ENCODE measurements around the gene FABP3.

The FABP3 gene

DNA sequence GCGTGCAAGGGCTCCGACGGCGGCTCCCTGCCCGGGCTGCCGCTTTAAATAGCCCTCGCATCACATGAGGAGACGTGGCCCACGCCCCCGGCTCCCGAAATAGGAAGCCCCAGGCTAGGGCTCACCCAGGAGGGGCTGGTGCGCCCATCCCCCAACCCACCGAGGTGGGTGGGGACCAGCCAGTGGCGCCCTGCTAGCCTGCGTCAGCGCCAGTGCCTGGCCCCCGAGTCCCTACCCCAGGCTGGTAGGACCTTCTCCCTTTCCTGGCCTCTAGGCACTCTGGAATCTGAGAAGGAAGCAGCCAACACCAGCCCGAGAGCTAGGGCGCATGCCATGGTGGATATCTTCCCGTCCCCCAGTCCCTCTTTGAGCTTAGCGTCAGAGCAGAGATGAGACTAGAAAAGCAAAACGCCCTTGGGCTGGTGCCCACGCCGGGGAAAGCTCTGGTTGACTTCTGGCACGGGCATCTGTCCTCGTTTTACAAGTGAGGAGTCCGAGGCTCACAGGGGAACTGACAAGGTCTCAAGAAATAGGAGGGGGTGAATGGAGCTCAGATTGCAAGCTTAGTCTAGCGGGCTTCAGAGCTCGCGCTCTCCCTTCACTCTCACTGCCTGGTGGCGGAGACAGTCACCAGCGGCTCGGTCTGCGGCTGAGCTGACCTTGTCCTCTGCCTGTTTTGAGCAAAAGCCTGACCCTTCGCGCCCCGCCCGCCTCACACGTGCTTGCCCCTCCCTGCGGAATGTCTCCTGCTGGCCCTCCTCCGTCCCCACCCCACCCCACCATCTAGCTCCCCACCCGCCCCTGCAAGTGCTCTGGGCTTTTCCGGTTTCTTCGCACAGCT, at the start of gene FABP3:
Gene FABP3 (minus strand): TSS at position 21 of the 841 bp plus-strand sequence. CDS start 62 bp downstream, outside the sequence.
- peak; percentile 19 to 33 for DNase-seq

DNA sequence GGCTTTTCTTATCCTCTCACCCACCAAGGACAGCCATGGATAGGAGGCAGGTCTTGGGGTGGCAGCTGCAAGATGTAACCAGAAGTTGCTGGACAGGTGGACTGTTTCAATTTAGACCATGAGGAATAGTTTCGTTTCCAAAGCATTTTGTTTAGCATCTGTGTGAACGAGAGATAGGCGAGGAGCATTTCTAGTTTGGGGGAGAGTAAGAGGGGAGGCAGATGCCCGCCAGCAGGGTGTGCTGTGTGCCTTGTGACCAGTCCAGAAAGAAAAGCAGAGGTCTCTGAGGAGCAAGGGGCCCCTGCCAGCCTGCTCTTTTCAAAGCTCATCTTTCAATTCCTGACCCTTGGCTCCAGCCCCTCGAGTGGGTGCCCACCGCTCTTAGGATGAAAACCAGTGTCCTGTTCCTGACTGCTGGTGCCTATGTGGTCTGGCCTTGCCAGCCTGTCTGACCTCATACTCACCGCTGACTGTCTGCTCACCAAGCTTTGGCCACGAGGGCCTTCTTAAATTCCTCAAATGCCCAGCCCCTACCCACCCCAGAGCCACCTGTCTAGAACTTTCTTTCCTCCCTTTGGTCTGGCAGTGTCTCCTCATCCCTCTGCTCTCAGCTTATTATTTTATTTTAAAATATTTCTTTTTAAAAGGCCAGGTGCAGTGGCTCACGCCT, 48.6 kb upstream of the FABP3 start:
- no peak for DNase-seq

GRCh38 chr1:31420716-31421115, 47.8 kb upstream of the FABP3 start:
- no peak for DNase-seq

GRCh38 chr1:31418626-31419323, 45.9 kb upstream of the FABP3 start:
- DNase-seq = no peak

DNA sequence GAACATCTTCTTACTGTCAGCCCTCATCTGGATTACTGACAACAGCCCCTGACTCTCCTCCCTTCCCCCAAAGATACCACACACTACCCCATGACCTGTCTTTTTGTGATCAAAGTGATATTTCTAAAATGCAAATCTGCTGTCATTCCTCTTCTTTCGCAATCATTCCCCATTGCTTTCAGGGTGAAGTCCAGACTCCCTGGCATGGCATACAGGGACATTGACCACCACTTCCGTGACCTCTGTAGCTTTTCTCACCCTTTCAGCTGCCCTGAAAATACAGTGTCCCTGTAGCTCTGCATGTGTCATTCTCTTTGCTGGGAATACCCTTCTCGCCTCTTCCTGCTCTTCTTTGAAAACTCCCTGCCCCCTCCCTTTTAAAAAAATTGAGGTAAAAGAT, 44.3 kb upstream of the FABP3 start:
- DNase-seq = no peak

GRCh38 chr1:31416101-31416736, 43.3 kb upstream of the FABP3 start:
- no peak for DNase-seq

GRCh38 chr1:31415658-31416057, 42.8 kb upstream of the FABP3 start:
- no peak for DNase-seq

DNA sequence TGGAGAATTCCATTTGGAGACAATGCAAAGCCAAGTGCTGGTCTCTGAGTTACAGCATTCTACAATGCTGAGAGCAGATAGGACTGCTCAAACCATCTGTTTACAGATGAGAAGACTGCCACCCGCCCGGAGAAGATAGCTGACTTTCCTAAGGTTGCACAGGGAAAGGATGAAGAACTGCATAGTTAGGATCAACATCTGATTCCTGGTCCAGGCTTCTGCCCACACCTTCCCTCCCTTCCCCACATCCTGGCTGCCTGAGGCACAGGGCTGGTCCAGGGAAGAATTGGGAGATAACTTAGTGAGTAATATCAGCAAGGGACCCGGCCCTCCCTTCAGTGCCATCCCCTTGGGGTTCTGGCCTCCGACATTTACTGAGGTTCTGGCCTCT, 42.1 kb upstream of the FABP3 start:
- no peak for DNase-seq

GRCh38 chr1:31413405-31414001, 40.6 kb upstream of the FABP3 start:
- DNase-seq = peak; percentile 26 to 30

- DNase-seq = peak in 1 of 2 donors; percentile 17
Measured at GRCh38 chr1:31412732-31413404, 40.0 kb upstream of the FABP3 start, which contains the start of gene SERINC2. SERINC2 (plus strand) TSS chr1:31413213; CDS start chr1:31413266, 53 bp downstream.

DNA sequence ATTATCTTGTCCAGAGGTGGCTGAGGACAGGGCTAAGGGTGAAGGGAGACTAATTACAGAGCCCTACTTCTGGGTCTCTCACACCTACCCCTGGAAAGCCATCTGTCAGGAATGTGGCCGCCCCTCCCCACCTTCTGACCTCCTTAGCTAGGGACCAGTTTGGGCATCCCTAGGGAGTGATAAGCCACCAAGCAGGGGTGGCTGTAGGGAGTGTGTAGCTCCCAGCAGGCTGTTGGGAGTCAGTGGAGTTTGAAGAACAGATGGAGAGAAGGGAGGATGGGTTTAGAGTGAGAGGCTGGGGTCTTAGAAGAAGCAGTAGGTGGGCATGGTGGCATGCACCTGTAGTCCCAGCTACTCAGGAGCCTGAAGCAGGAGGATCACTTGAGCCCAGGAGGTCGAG, 39.3 kb upstream of the FABP3 start:
- DNase-seq = no peak

GRCh38 chr1:31410871-31411270, 38.0 kb upstream of the FABP3 start:
- DNase-seq = no peak

DNA sequence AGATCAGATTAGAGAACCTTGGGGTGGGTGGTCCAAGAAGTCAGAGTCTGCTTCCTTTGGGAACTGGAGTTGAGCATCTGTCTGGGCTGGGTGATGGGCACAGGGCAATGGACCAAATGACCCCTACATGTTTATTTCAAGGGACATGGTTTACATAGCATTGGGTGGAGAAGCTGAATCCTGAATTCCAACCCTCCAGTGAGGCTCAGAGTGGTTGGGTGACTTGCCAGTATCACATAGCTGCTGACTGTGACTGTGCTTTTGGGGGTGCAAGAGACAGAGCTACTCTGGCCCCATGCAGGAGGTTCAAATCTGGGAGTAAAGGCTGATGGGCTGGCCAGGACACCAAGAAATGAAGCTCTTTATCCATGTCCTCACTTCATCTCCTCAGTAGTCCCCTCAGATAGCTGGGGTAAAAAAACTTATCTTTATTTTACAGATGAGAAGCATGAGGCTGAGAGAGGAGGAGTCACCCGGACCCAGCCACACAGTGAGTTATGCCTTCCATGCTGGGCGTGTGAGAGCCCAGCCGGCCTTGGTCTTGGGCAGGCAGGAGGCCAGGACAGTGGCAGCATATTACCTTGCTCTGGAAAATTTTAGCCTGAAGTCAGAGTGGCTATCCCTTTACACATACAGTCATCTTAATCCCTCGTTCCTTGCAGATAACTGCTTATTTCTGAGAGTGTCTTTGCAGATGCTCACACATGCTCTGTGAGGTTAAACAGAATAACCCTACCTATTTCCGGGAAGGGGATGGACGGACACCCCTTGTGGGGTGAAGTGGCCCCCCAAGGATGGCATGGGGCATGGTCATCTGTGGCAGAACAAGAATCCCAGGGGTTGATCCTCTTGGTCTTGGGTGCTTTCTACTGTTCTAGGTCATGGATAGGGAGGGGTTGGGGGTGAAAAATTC, 37.3 kb upstream of the FABP3 start:
- no peak for DNase-seq

DNA sequence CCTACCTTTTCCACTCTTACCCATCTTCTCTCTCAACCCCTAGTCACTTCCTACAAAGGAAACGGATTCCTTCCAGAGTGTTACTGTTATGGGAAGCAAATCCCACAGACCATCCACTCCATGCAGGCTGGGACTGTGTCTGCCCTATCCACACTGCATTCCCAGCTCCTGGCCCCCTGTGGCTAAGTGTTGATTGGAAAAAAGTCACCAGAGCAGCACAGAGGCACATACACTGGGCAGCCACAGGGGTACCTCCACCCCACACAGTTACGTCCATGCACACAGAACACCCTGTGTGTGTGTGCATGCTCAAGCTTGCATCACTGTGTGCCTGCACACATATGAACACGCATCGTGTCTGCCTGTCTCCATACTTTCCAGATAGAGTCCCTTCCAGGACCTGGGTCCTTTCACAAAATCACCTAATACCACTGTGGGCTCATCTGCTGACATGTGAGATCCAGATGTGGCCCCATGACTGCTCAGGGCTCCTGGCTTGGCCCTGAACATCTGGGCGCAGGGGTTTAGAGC, 36.0 kb upstream of the FABP3 start:
- DNase-seq = no peak

GRCh38 chr1:31407029-31407626, 34.3 kb upstream of the FABP3 start:
- no peak for DNase-seq

DNA sequence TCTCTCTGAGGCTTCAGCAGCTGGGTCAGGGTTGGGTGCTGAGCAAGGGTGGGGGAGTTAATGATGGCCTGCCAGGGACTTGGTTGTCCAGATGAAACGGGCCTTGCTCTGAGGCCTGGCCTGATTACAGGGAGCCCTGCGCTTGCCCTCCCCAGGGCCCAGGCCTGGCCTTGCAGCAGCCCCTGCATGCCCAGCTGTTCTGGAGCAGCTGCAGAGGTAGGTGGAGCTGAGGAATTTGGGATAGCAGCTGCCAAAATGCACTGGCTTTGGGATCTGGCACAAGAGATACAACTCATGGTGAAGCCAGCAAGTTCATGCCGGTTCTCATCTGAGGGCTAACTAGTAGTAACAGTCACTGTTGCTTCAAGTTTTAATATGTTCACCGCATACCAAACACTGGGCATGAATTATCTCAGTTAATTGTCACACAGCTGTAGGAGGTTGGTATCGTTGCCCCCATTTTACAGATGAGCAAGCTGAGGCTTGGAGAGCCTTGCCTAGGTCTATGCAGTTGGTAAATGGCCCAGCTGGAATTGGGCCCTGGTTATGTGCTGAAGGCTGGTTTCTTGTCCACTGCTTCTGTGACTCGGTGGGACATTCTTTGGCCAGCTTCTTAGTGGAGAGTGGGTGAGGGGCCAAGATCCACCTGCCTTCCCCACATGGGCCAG, 32.8 kb upstream of the FABP3 start:
- DNase-seq = no peak

GRCh38 chr1:31401241-31401640, 28.4 kb upstream of the FABP3 start:
- DNase-seq = no peak

- no peak for DNase-seq
Measured at GRCh38 chr1:31400393-31400792, 27.5 kb upstream of the FABP3 start.

- DNase-seq = no peak
Measured at GRCh38 chr1:31399976-31400375, 27.1 kb upstream of the FABP3 start.

- DNase-seq = no peak
Measured at GRCh38 chr1:31398246-31398645, 25.4 kb upstream of the FABP3 start.

Measured in stimulated activated CD4-positive, alpha-beta T cell treated with anti-CD3 and anti-CD28 coated beads, Interleukin-2, amount 100 ng/mL, for 24 hours (primary cell).